Subcutaneous abdominal adipose tissue (tissue), 5 donors: Measurements from ENCODE around the gene LIMK1.

Experiments
- H3K27ac ChIP-seq: one replicate; pipeline ENCODE4 v1.7.0; 2013; ENCODE audit warnings: low read depth, mild to moderate bottlenecking, inconsistent platforms, low read length, moderate library complexity
- H3K27me3 ChIP-seq, 5 donors: one replicate each; pipeline ENCODE4 v1.7.0; 2013; ENCODE audit warnings: low read length in 5 of 5, inconsistent platforms in 1 of 5; ENCODE audit not compliant: control insufficient read depth in 5 of 5, insufficient read depth in 4 of 5
- H3K36me3 ChIP-seq, 5 donors: one replicate each; pipeline ENCODE4 v1.7.0; 2013; ENCODE audit warnings: low read length in 5 of 5; ENCODE audit not compliant: control insufficient read depth in 5 of 5, insufficient read depth in 5 of 5
- H3K4me1 ChIP-seq, 5 donors: one replicate each; pipeline ENCODE4 v1.7.0; 2013; ENCODE audit warnings: low read length in 5 of 5, mild to moderate bottlenecking in 3 of 5, moderate library complexity in 1 of 5; ENCODE audit not compliant: control insufficient read depth in 5 of 5, insufficient read depth in 5 of 5
- H3K4me3 ChIP-seq, 5 donors: one replicate each; pipeline ENCODE4 v1.7.0; 2013; ENCODE audit warnings: low read length in 5 of 5, low read depth in 1 of 5
- H3K9ac ChIP-seq, 5 donors: one replicate each; pipeline ENCODE4 v1.7.0; 2013; ENCODE audit warnings: low read length in 5 of 5, mild to moderate bottlenecking in 4 of 5, moderate library complexity in 3 of 5
- H3K9me3 ChIP-seq, 5 donors: one replicate each; pipeline ENCODE4 v1.7.0; 2013; ENCODE audit warnings: low read length in 5 of 5; ENCODE audit not compliant: control insufficient read depth in 5 of 5
- donor health status: healthy.
- donor health status: healthy.
- donor health status: healthy.
- donor health status: healthy.
- donor health status: healthy.

The LIMK1 gene

GRCh38 chr7:74064696-74065095 lies 18.9 kb upstream of the LIMK1 start:
- Histone ChIP-seq H3K9ac (no peak overlapping the region), H3K27me3 (no peaks in the 10 kb centered on the region), H3K9me3 (no peaks in the 10 kb centered on the region), H3K4me1 (peaks cover 0 to 18% (median 10%) of the 10 kb centered on the region in 5 donors), H3K36me3 (peaks cover 0 to 43% (median 24%) of the 10 kb centered on the region in 5 donors), H3K27ac (no peak overlapping the region), H3K4me3 (no peak overlapping the region)

GRCh38 chr7:74066626-74067025 lies 17.0 kb upstream of the LIMK1 start:
- Histone ChIP-seq H3K27ac (no peak overlapping the region), H3K4me1 (peaks cover 0 to 9% (median 8%) of the 10 kb centered on the region in 5 donors), H3K36me3 (peaks cover 0 to 30% (median 13%) of the 10 kb centered on the region in 5 donors), H3K27me3 (no peaks in the 10 kb centered on the region), H3K9ac (no peak overlapping the region), H3K9me3 (no peaks in the 10 kb centered on the region), H3K4me3 (no peak overlapping the region)

- Histone ChIP-seq H3K36me3 (peaks cover 0 to 22% (median 10%) of the 10 kb centered on the region in 5 donors), H3K4me1 (no peaks in the 10 kb centered on the region), H3K9me3 (no peaks in the 10 kb centered on the region), H3K27ac (no peak overlapping the region), H3K9ac (no peak overlapping the region), H3K4me3 (no peak overlapping the region), H3K27me3 (no peaks in the 10 kb centered on the region)
These were observed 15.1 kb upstream of the LIMK1 start for GRCh38 chr7:74068378-74069085.

GRCh38 chr7:74069086-74069541 lies 14.5 kb upstream of the LIMK1 start:
- H3K9ac ChIP-seq = no peak overlapping the region
- H3K36me3 ChIP-seq = peaks cover 0 to 19% (median 7%) of the 10 kb centered on the region in 5 donors
- no peaks in the 10 kb centered on the region for H3K4me1 ChIP-seq
- no peak overlapping the region for H3K27ac ChIP-seq
- H3K9me3 ChIP-seq = no peaks in the 10 kb centered on the region
- H3K4me3 ChIP-seq = no peak overlapping the region
- H3K27me3 ChIP-seq = no peaks in the 10 kb centered on the region

- Histone ChIP-seq H3K27me3 (no peaks in the 10 kb centered on the region), H3K36me3 (peaks cover 0 to 13% (median 7%) of the 10 kb centered on the region in 5 donors), H3K4me3 (no peak overlapping the region), H3K4me1 (no peaks in the 10 kb centered on the region), H3K27ac (no peak overlapping the region), H3K9me3 (no peaks in the 10 kb centered on the region), H3K9ac (no peak overlapping the region)
These were observed 13.6 kb upstream of the LIMK1 start for GRCh38 chr7:74069790-74070618.

- H3K4me1 ChIP-seq = no peaks in the 10 kb centered on the region
- no peaks in the 10 kb centered on the region for H3K27me3 ChIP-seq
- H3K9me3 ChIP-seq = no peaks in the 10 kb centered on the region
- no peak overlapping the region for H3K27ac ChIP-seq
- peaks cover 0 to 8% (median 6%) of the 10 kb centered on the region in 5 donors for H3K36me3 ChIP-seq
- no peak overlapping the region for H3K9ac ChIP-seq
- no peak overlapping the region for H3K4me3 ChIP-seq
These were observed 13.0 kb upstream of the LIMK1 start for GRCh38 chr7:74070619-74070921.

- peaks cover 0 to 5% (median 2%) of the 10 kb centered on the region in 5 donors for H3K36me3 ChIP-seq
- no peak overlapping the region for H3K4me3 ChIP-seq
- no peaks in the 10 kb centered on the region for H3K9me3 ChIP-seq
- no peak overlapping the region for H3K9ac ChIP-seq
- no peaks in the 10 kb centered on the region for H3K4me1 ChIP-seq
- no peaks in the 10 kb centered on the region for H3K27me3 ChIP-seq
- no peak overlapping the region for H3K27ac ChIP-seq
These were observed 12.5 kb upstream of the LIMK1 start for GRCh38 chr7:74071121-74071520.

- H3K4me3 ChIP-seq = no peak overlapping the region
- H3K27me3 ChIP-seq = no peaks in the 10 kb centered on the region
- H3K9ac ChIP-seq = no peak overlapping the region
- no peaks in the 10 kb centered on the region for H3K36me3 ChIP-seq
- H3K27ac ChIP-seq = no peak overlapping the region
- H3K4me1 ChIP-seq = peaks cover 0 to 4% (median 2%) of the 10 kb centered on the region in 5 donors
- peaks cover 0 to 2% (median 0%) of the 10 kb centered on the region in 5 donors for H3K9me3 ChIP-seq
These were observed 8.8 kb upstream of the LIMK1 start for GRCh38 chr7:74074770-74075169.

GRCh38 chr7:74078461-74078860 lies 5.1 kb upstream of the LIMK1 start:
- peaks cover 3 to 11% (median 8%) of the 10 kb centered on the region in 5 donors for H3K4me1 ChIP-seq
- no peaks in the 10 kb centered on the region for H3K36me3 ChIP-seq
- no peak overlapping the region for H3K9ac ChIP-seq
- H3K27me3 ChIP-seq = no peaks in the 10 kb centered on the region
- no peak overlapping the region for H3K27ac ChIP-seq
- peaks cover 0 to 2% (median 0%) of the 10 kb centered on the region in 5 donors for H3K9me3 ChIP-seq
- H3K4me3 ChIP-seq = no peak overlapping the region

- no peak overlapping the region for H3K27ac ChIP-seq
- peaks cover 3 to 24% (median 20%) of the 10 kb centered on the region in 5 donors for H3K4me1 ChIP-seq
- H3K27me3 ChIP-seq = no peaks in the 10 kb centered on the region
- peak overlapping the region in 2 of 5 donors; percentile 44 to 63 for H3K4me3 ChIP-seq
- H3K36me3 ChIP-seq = no peaks in the 10 kb centered on the region
- H3K9me3 ChIP-seq = no peaks in the 10 kb centered on the region
- peak overlapping the region in 4 of 5 donors; percentile 41 to 77 (median 62) for H3K9ac ChIP-seq
These were observed 861 bp upstream of the LIMK1 start for GRCh38 chr7:74082770-74083116.
